ENCODE results near the gene PHAX.
"Not testable (repeated sequence)": the region's sequence is repeated elsewhere in the genome, so short reads cannot be mapped to it uniquely, and the experiment has no call there.

Gene PHAX, protein sequence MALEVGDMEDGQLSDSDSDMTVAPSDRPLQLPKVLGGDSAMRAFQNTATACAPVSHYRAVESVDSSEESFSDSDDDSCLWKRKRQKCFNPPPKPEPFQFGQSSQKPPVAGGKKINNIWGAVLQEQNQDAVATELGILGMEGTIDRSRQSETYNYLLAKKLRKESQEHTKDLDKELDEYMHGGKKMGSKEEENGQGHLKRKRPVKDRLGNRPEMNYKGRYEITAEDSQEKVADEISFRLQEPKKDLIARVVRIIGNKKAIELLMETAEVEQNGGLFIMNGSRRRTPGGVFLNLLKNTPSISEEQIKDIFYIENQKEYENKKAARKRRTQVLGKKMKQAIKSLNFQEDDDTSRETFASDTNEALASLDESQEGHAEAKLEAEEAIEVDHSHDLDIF

GRCh38 chr5:126600631-126601511 lies at the start of gene PHAX:
TSS of gene PHAX (plus strand) at chr5:126600947. CDS start at chr5:126600963, 16 bp downstream.
- peak; percentile 86 for DNase-seq (ENCODE audit: low read depth)
- peak within 1 kb of the TSS; percentile 96 for H3K4me3 ChIP-seq (ENCODE audit: low read length)
- peak; percentile 57 for TF ChIP-seq CTCF (IDR thresholded peaks at IDR 0.05; ENCODE audit: insufficient read depth, low read depth, low read length, missing control alignments)

DNA sequence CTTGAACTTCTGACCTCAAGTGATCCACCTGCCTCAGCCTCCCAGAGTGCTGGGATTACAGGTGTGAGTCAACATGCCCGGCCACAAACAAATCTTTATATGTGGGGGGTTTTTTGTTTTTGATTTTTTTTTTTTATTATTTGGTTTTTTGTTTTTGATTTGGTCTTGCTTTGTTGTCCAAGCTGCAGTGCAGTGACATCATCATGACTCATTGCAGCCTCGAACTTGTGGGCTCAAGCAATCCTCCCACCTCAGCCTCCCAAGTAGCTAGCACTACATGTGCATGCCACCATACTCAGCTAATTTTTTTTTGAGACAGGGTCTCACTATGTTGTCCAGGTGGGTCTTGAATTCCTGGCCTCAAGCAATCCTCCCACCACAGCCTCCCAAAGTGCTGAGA lies 48.1 kb upstream of the PHAX start:
- no peak for TF ChIP-seq CTCF (IDR thresholded peaks at IDR 0.05; ENCODE audit: insufficient read depth, low read depth, low read length, missing control alignments)
- H3K4me3 ChIP-seq (ENCODE audit: low read length): no peak overlapping the region
- DNase-seq (ENCODE audit: low read depth): no peak

DNA sequence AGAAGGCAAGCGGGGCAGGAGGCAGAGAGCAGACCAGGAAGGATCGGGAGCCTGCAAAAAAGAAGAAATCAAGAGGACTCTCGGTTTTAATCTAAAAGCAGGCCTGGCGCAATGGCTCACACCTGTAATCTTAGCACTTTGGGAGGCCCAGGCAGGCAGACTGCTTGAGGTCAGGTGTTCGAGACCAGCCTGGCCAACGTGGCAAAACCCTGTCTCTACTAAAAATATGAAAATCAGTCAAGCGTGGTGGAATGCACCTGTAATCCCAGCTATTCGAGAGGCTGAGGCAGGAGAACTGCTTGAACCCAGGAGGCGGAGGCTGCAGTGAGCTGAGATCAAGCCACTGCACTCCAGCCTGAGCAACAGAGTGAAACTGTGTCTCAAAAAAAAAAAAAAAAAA lies 45.6 kb upstream of the PHAX start:
- not testable (repeated sequence) for DNase-seq (ENCODE audit: low read depth); H3K4me3 ChIP-seq (ENCODE audit: low read length)

GRCh38 chr5:126561908-126562307 lies 38.8 kb upstream of the PHAX start:
- H3K4me3 ChIP-seq (ENCODE audit: low read length): no peak overlapping the region
- DNase-seq (ENCODE audit: low read depth): no peak
- TF ChIP-seq CTCF (IDR thresholded peaks at IDR 0.05; ENCODE audit: insufficient read depth, low read depth, low read length, missing control alignments): no peak

DNA sequence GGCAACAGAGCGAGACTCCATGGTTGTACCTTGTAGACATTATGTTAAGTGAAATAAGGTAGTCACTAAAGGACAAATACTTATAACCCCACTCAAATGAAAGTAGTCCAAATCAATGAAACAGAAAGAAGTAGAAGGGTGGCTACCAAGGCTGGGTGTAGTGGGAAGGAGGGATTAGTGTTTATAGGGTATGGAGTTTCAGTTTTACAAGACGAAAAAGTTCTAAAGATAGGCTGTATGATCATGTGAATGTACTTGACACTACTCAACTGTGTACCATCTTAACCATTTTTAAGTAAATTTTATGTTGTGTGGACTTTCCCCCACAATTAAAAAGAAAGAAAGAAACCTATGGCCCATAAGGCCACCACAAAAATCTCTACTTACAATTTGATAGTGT lies 37.9 kb upstream of the PHAX start:
- no peak for TF ChIP-seq CTCF (IDR thresholded peaks at IDR 0.05; ENCODE audit: insufficient read depth, low read depth, low read length, missing control alignments)
- DNase-seq (ENCODE audit: low read depth): no peak
- no peak overlapping the region for H3K4me3 ChIP-seq (ENCODE audit: low read length)

- no peak for DNase-seq (ENCODE audit: low read depth)
- no peak for TF ChIP-seq CTCF (IDR thresholded peaks at IDR 0.05; ENCODE audit: insufficient read depth, low read depth, low read length, missing control alignments)
- H3K4me3 ChIP-seq (ENCODE audit: low read length): no peak overlapping the region
These were observed 32.5 kb upstream of the PHAX start for GRCh38 chr5:126568206-126568755.

- DNase-seq (ENCODE audit: low read depth): no peak
- no peak for TF ChIP-seq CTCF (IDR thresholded peaks at IDR 0.05; ENCODE audit: insufficient read depth, low read depth, low read length, missing control alignments)
- H3K4me3 ChIP-seq (ENCODE audit: low read length): no peak overlapping the region
These were observed 25.1 kb upstream of the PHAX start for GRCh38 chr5:126575644-126576043.
